ENCODE measurements around the gene PREX1.

- TF ChIP-seq POLR2A (IDR thresholded peaks at IDR 0.05; ENCODE audit: low read length) (no peak), GATA1 (IDR thresholded peaks at IDR 0.05; ENCODE audit: low read depth, low read length) (no peak)
These were observed 108.1 kb downstream of the PREX1 start for GRCh38 chr20:48719598-48720255.

Data from erythroblast (primary cell).